Mammary epithelial cell (primary cell): ENCODE measurements around the gene GRIN2B.

Source experiments
- EZH2 ChIP-seq: IDR thresholded peaks from 2 replicates; pipeline ENCODE4 v1.6.1; 2012; ENCODE audit warnings: low read length, inconsistent platforms, borderline replicate concordance
- TF ChIP-seq, protein P1 (sequence below), 2 donors: IDR thresholded peaks in 1 of 2; conservative IDR thresholded peaks in 1 of 2; 2 replicates each; pipeline ENCODE4 v1.5.1; 2011 to 2012; ENCODE audit warnings: inconsistent platforms in 2 of 2, low read length in 2 of 2, mild to moderate bottlenecking in 2 of 2, control low read depth in 1 of 2, low read depth in 1 of 2; ENCODE audit not compliant: insufficient read depth in 1 of 2; ENCODE audit errors: extremely low read depth in 1 of 2

- TF ChIP-seq, protein P1, sequence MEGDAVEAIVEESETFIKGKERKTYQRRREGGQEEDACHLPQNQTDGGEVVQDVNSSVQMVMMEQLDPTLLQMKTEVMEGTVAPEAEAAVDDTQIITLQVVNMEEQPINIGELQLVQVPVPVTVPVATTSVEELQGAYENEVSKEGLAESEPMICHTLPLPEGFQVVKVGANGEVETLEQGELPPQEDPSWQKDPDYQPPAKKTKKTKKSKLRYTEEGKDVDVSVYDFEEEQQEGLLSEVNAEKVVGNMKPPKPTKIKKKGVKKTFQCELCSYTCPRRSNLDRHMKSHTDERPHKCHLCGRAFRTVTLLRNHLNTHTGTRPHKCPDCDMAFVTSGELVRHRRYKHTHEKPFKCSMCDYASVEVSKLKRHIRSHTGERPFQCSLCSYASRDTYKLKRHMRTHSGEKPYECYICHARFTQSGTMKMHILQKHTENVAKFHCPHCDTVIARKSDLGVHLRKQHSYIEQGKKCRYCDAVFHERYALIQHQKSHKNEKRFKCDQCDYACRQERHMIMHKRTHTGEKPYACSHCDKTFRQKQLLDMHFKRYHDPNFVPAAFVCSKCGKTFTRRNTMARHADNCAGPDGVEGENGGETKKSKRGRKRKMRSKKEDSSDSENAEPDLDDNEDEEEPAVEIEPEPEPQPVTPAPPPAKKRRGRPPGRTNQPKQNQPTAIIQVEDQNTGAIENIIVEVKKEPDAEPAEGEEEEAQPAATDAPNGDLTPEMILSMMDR (conservative IDR thresholded peaks at IDR 0.05 in 1 of 2, IDR thresholded peaks at IDR 0.05 in 1 of 2; ENCODE audit: extremely low read depth in 1 of 2, insufficient read depth in 1 of 2, low read depth in 1 of 2, low read length in 2 of 2): no peak
- no peak for TF ChIP-seq EZH2
These were observed 46.2 kb downstream of the GRIN2B start for GRCh38 chr12:13935169-13935568.
